MM.1S (cell line): ENCODE results near the gene CDYL2.

ENCODE experiments used
- CTCF ChIP-seq: fragments of 300-600 bp; sonication (generic); IDR thresholded peaks from 2 replicates; pipeline ENCODE4 v1.5.1; 2016; ENCODE audit warnings: antibody characterized with exemption, low read length, mixed read lengths
- EZH2 ChIP-seq: fragments of 300-600 bp; sonication (generic); optimal IDR thresholded peaks from 2 replicates; pipeline ENCODE3; 2017; ENCODE audit warnings: low read depth, mild to moderate bottlenecking, antibody characterized with exemption, low read length, mixed read lengths
- EZH2phosphoT487 ChIP-seq: fragments of 300-600 bp; sonication (generic); IDR thresholded peaks from 2 replicates; pipeline ENCODE4 v1.6.1; 2018; ENCODE audit warnings: antibody characterized with exemption, low read length

- TF ChIP-seq CTCF (no peak), EZH2 (no peak), EZH2phosphoT487 (no peak)
These were observed 27.5 kb downstream of the CDYL2 start for GRCh38 chr16:80776856-80777255.
